Inflammatory macrophage (primary cell): ENCODE data around the gene PDE6C.

Experiments
- DNase-seq, 2 donors: peaks; one replicate each; pipeline ENCODE4 v3.0.0-alpha.2; 2020 to 2022

Gene PDE6C

DNA sequence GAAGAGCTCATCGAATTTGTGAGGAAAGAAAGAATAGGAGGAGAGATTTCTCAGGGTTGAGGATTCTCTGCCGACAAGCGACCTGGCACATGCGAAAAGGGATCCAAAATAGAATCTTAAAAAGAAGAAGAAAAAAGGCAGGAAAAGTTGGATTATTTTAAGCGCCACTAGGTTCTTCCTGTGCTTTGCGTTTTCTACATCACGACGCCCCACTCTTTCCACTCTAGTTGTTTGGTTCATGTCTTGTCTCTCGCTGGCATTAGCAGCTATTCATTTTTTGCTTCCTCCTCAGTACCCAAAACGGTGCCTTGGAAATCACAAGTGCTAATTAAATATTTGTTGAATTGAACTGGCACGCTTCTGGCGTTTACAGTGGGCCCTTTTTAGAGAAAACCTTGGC lies 90.7 kb downstream of the PDE6C start:
- peak in 1 of 2 donors; percentile 1 for DNase-seq

DNA sequence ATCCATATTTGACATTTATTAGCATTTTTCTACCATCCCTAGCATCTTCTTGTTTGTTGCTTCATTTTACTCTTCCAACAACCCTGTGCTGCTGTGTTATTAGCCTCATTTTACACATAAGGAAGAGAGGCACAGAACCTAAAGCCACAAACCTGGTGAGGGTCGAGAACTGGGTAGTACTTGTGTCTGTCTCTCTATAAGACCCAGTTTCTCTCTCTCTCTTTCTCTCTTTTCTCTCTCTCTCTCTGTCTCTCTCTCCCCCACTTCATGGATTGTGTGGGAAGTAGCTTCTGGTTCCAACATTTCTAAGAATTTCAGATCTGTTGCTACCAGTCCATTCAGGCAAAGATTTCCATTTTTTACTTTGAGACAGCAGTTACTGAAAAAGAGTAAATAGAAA lies 91.5 kb downstream of the PDE6C start:
- DNase-seq: no peak

DNA sequence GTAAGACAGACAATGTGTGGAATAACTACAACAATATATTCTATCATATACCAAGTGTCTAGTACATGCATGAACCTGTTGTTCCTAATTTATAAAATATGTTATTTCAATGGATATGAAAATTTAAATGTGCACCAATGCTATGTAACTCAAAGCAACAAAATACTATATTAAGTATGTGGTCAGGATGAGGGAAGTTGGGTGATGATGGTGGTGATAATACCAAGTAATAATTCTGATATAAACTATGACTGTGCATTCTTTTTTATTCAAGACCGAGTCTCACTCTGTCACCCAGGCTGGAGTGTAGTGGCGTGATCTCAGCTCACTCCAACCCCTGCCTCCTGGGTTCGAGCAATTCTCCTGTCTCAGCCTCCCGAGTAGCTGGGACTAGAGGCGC lies 92.1 kb downstream of the PDE6C start:
- DNase-seq: no peak

GRCh38 chr10:93707623-93708022 lies 95.3 kb downstream of the PDE6C start:
- DNase-seq: no peak

- no peak for DNase-seq
These were observed 98.1 kb downstream of the PDE6C start for GRCh38 chr10:93710333-93710909.

- no peak for DNase-seq
These were observed 99.6 kb downstream of the PDE6C start for GRCh38 chr10:93711891-93712290.

DNA sequence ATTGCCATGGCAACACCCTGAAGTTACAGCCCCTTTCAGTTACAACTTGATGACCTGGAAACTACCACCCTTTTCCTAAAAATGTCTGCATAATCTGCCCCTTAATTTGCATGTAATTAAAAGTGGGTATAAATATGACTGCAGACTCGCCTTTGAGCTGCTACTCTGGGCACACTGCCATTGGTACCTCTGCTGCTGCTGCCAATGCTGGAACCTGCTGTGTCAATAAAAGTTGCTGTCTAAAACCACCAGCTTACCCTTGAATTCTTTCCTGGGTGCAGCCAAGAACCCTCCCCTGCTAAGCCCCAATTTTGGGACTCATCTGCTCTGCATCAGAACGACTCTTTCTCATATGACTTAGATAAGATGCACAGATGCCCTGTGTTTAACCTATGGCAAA lies 100.3 kb downstream of the PDE6C start:
- no peak for DNase-seq

DNA sequence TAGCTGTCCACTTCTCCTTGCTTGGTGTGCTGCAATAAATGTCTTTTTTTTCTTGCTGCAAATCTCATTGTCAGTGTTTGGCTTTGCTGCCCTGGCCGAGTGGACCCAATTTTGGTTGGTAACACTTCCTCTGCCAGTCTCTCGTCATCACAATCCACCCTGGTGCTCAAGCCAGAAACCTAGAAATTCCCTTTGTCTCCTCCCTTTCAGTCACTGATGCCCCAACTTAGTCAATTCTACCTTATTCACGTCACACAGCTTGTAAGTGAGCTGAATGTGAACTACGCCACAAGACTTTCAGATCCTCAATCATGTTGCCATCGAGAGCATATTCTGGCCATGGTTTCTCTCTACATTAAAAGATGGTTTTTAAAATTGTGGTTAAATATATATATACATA lies 103.0 kb downstream of the PDE6C start:
- no peak for DNase-seq
